Neuronal stem cell (in vitro differentiated cells): ENCODE data around the gene GRM8.
"Not testable (repeated sequence)": the region's sequence is repeated elsewhere in the genome, so short reads cannot be mapped to it uniquely, and the experiment has no call there.

Source experiments
- DNase-seq: peaks from one replicate; pipeline ENCODE4 v3.0.0-alpha.2; 2013; ENCODE audit warnings: low spot score
- H2AFZ ChIP-seq: one replicate; pipeline ENCODE4 v1.6.1; 2013; ENCODE audit warnings: mild to moderate bottlenecking, low read length, inconsistent platforms
- H2AK5ac ChIP-seq: 2 replicates; pipeline ENCODE4 v1.6.1; 2013; ENCODE audit warnings: low read depth, mild to moderate bottlenecking, inconsistent platforms, low read length, moderate library complexity, mixed read lengths
- H2BK120ac ChIP-seq: 2 replicates; pipeline ENCODE4 v1.6.1; 2013; ENCODE audit warnings: low read depth, mild to moderate bottlenecking, inconsistent platforms, low read length, moderate library complexity, mixed read lengths
- H2BK12ac ChIP-seq: one replicate; pipeline ENCODE4 v1.6.1; 2013; ENCODE audit warnings: low read length, inconsistent platforms
- H2BK15ac ChIP-seq: 2 replicates; pipeline ENCODE4 v1.6.1; 2013; ENCODE audit warnings: mild to moderate bottlenecking, low read length, inconsistent platforms, mixed read lengths
- H2BK5ac ChIP-seq: one replicate; pipeline ENCODE4 v1.6.1; 2013; ENCODE audit warnings: inconsistent platforms, mild to moderate bottlenecking, low read length, moderate library complexity
- H3K14ac ChIP-seq: one replicate; pipeline ENCODE4 v1.6.1; 2013; ENCODE audit warnings: low read length, inconsistent platforms
- H3K18ac ChIP-seq: 2 replicates; pipeline ENCODE4 v1.6.1; 2013; ENCODE audit warnings: low read length, inconsistent platforms
- H3K23ac ChIP-seq: 2 replicates; pipeline ENCODE4 v1.6.1; 2013; ENCODE audit warnings: low read depth, mild to moderate bottlenecking, mixed read lengths, low read length, inconsistent platforms; ENCODE audit not compliant: poor library complexity
- H3K27ac ChIP-seq: replicated peaks from 3 replicates; pipeline ENCODE4 v1.5.1; 2013; ENCODE audit warnings: low read length, inconsistent platforms
- H3K27me3 ChIP-seq, 3 experiments: 2 replicates each; pipeline ENCODE4 v1.6.1; 2013; ENCODE audit warnings: low read length in 3 of 3, mild to moderate bottlenecking in 2 of 3, inconsistent platforms in 1 of 3, low read depth in 1 of 3, mixed read lengths in 1 of 3, moderate library complexity in 1 of 3; ENCODE audit not compliant: control insufficient read depth in 3 of 3, insufficient read depth in 3 of 3
- H3K36me3 ChIP-seq, 2 donors: replicated peaks in 1 of 2; 2 replicates each; pipeline ENCODE4 v1.6.1; 2013; ENCODE audit warnings: low read length in 2 of 2; ENCODE audit not compliant: control insufficient read depth in 2 of 2, insufficient read depth in 2 of 2
- H3K4ac ChIP-seq: 2 replicates; pipeline ENCODE4 v1.6.1; 2013; ENCODE audit warnings: inconsistent platforms, mild to moderate bottlenecking, low read length, moderate library complexity
- H3K4me1 ChIP-seq, 2 donors: 1 replicate in 1 of 2; 2 replicates in 1 of 2; pipeline ENCODE4 v1.6.1; 2013; ENCODE audit warnings: low read length in 2 of 2, low read depth in 1 of 2; ENCODE audit not compliant: control insufficient read depth in 2 of 2, insufficient read depth in 1 of 2
- H3K4me2 ChIP-seq: one replicate; pipeline ENCODE4 v1.6.1; 2013; ENCODE audit warnings: mild to moderate bottlenecking, low read length, inconsistent platforms; ENCODE audit not compliant: insufficient read depth, poor library complexity, severe bottlenecking
- H3K4me3 ChIP-seq, 2 donors: 2 replicates each; pipeline ENCODE4 v1.5.1; 2013; ENCODE audit warnings: low read length in 2 of 2, mild to moderate bottlenecking in 2 of 2, inconsistent platforms in 1 of 2, moderate library complexity in 1 of 2
- H3K79me1 ChIP-seq: one replicate; pipeline ENCODE4 v1.6.1; 2013; ENCODE audit warnings: low read depth, mild to moderate bottlenecking, inconsistent platforms, low read length, moderate library complexity
- H3K9ac ChIP-seq: one replicate; pipeline ENCODE4 v1.6.1; 2013; ENCODE audit warnings: mild to moderate bottlenecking, low read depth, low read length, inconsistent platforms; ENCODE audit not compliant: poor library complexity
- H3K9me3 ChIP-seq, 2 donors: replicated peaks in 1 of 2; 2 replicates each; pipeline versions ENCODE3 to v1.6.1; 2013; ENCODE audit warnings: low read length in 2 of 2, mild to moderate bottlenecking in 2 of 2, inconsistent platforms in 1 of 2, low read depth in 1 of 2, mixed read lengths in 1 of 2, moderate library complexity in 1 of 2; ENCODE audit not compliant: control insufficient read depth in 2 of 2, insufficient read depth in 1 of 2
- H4K8ac ChIP-seq: one replicate; pipeline ENCODE4 v1.6.1; 2013; ENCODE audit warnings: low read depth, mild to moderate bottlenecking, inconsistent platforms, low read length, moderate library complexity
- H4K91ac ChIP-seq: one replicate; pipeline ENCODE4 v1.6.1; 2013; ENCODE audit warnings: low read length, low read depth, mild to moderate bottlenecking, inconsistent platforms; ENCODE audit not compliant: poor library complexity
- WGBS, 2 donors: extraction: QIAGEN DNeasy Blood & Tissue Kit; methylation state at CpG; one replicate each; pipeline ENCODE4 v1.1.7; 2013; ENCODE audit warnings: missing lambda C conversion rate in 2 of 2, mixed read lengths in 1 of 2; ENCODE audit not compliant: insufficient read length in 2 of 2, insufficient replicate concordance in 1 of 2; ENCODE audit errors: extremely low coverage in 2 of 2; 5-methylcytosine and 5-hydroxymethylcytosine counted together

Gene GRM8

GRCh38 chr7:126924477-126924876, 328.3 kb downstream of the GRM8 start:
- no peak overlapping the region for H3K9ac ChIP-seq

GRCh38 chr7:126911627-126912026, 341.1 kb downstream of the GRM8 start:
- H3K79me1 ChIP-seq, H3K9me3 ChIP-seq, DNase-seq, H2BK5ac ChIP-seq, H3K36me3 ChIP-seq, H4K91ac ChIP-seq, H4K8ac ChIP-seq, H2AK5ac ChIP-seq, H3K14ac ChIP-seq, H3K27me3 ChIP-seq, H2BK15ac ChIP-seq, H2AFZ ChIP-seq, H3K23ac ChIP-seq, H3K18ac ChIP-seq, H3K4me1 ChIP-seq, H3K4me3 ChIP-seq, H3K4ac ChIP-seq, H3K27ac ChIP-seq, H2BK12ac ChIP-seq, H3K9ac ChIP-seq, H2BK120ac ChIP-seq, H3K4me2 ChIP-seq: not testable (repeated sequence)
- no CpG with 5 or more reads among the region's 4 CpGs for WGBS, 2 donors

More at GRCh38 chr7:126924477-126924876, 328.3 kb downstream of the GRM8 start:
- Histone ChIP-seq H3K27ac (no peak overlapping the region), H3K79me1 (no peaks in the 10 kb centered on the region), H3K4ac (no peak overlapping the region), H3K4me3 (no peak overlapping the region), H3K18ac (no peak overlapping the region), H3K4me2 (no peak overlapping the region), H2BK15ac (no peak overlapping the region), H4K91ac (no peak overlapping the region), H3K14ac (no peak overlapping the region), H2BK120ac (no peak overlapping the region), H2BK12ac (no peak overlapping the region), H2AK5ac (no peak overlapping the region), H3K4me1 (no peaks in the 10 kb centered on the region), H2BK5ac (no peak overlapping the region), H3K36me3 (no peaks in the 10 kb centered on the region), H3K9me3 (no peaks in the 10 kb centered on the region), H2AFZ (no peak overlapping the region), H3K27me3 (no peaks in the 10 kb centered on the region), H4K8ac (no peak overlapping the region), H3K23ac (no peak overlapping the region)
- DNase-seq, result no peak
- WGBS, 2 donors, result no CpG with 5 or more reads among the region's 2 CpGs

GRCh38 chr7:126908564-126908963, 344.2 kb downstream of the GRM8 start:
- H3K4ac ChIP-seq, H2AK5ac ChIP-seq, H3K9me3 ChIP-seq: not testable (repeated sequence)

GRCh38 chr7:126907657-126908056, 345.1 kb downstream of the GRM8 start:
- H2BK120ac ChIP-seq, result not testable (repeated sequence)
- WGBS, 2 donors, result no CpG with 5 or more reads among the region's 6 CpGs

More at GRCh38 chr7:126908564-126908963, 344.2 kb downstream of the GRM8 start:
- H3K14ac ChIP-seq, H2BK15ac ChIP-seq, H3K4me1 ChIP-seq, H3K23ac ChIP-seq, H2AFZ ChIP-seq, H3K18ac ChIP-seq, H3K4me2 ChIP-seq, H2BK12ac ChIP-seq, H2BK120ac ChIP-seq, H3K4me3 ChIP-seq, H3K79me1 ChIP-seq, H3K36me3 ChIP-seq, DNase-seq, H3K27ac ChIP-seq, H2BK5ac ChIP-seq, H3K27me3 ChIP-seq, H4K8ac ChIP-seq, H3K9ac ChIP-seq, H4K91ac ChIP-seq: not testable (repeated sequence)

More at GRCh38 chr7:126907657-126908056, 345.1 kb downstream of the GRM8 start:
- not testable (repeated sequence) for H3K27ac ChIP-seq, H3K23ac ChIP-seq, H3K4me3 ChIP-seq, DNase-seq, H3K9me3 ChIP-seq, H3K36me3 ChIP-seq, H3K9ac ChIP-seq, H3K4me2 ChIP-seq, H3K27me3 ChIP-seq, H2AFZ ChIP-seq, H3K18ac ChIP-seq, H2AK5ac ChIP-seq, H3K14ac ChIP-seq, H3K4ac ChIP-seq, H4K8ac ChIP-seq, H2BK5ac ChIP-seq, H2BK15ac ChIP-seq, H4K91ac ChIP-seq, H2BK12ac ChIP-seq, H3K79me1 ChIP-seq, H3K4me1 ChIP-seq
